ENCODE measurements around the gene RTL10.
A peak's percentile ranks its signal among the peaks of the same experiment; 100 is the strongest.

RTL10 gene

GRCh38 chr22:19863571-19863970 is 8.9 kb upstream of the RTL10 start:
- no peaks in the 10 kb centered on the region for H3K27me3 ChIP-seq (ENCODE audit: insufficient read depth, low read length)
- no peak overlapping the region for H3K4me3 ChIP-seq (ENCODE audit: low read length)
- H3K4me1 ChIP-seq (ENCODE audit: insufficient read depth, low read length), result 0 out of 2 replicates have a peak, but pooled peaks cover 3% of the 10 kb centered on the region
- no peak overlapping the region for H3K27ac ChIP-seq (ENCODE audit: low read length)
- H3K9ac ChIP-seq (ENCODE audit: low read depth, low read length), result no peak overlapping the region
- no peaks in the 10 kb centered on the region for H3K36me3 ChIP-seq (ENCODE audit: insufficient read depth, low read depth, low read length)
- no peaks in the 10 kb centered on the region for H3K9me3 ChIP-seq (ENCODE audit: insufficient read depth, low read depth, low read length)

GRCh38 chr22:19862619-19863246 is 8.1 kb upstream of the RTL10 start:
- H3K4me3 ChIP-seq (ENCODE audit: low read length), result no peak overlapping the region
- no peak overlapping the region for H3K27ac ChIP-seq (ENCODE audit: low read length)
- no peaks in the 10 kb centered on the region for H3K9me3 ChIP-seq (ENCODE audit: insufficient read depth, low read depth, low read length)
- no peaks in the 10 kb centered on the region for H3K36me3 ChIP-seq (ENCODE audit: insufficient read depth, low read depth, low read length)
- no peak overlapping the region for H3K9ac ChIP-seq (ENCODE audit: low read depth, low read length)
- H3K27me3 ChIP-seq (ENCODE audit: insufficient read depth, low read length), result no peaks in the 10 kb centered on the region
- peaks cover 6% of the 10 kb centered on the region; the same call in 1 of the 2 replicates for H3K4me1 ChIP-seq (ENCODE audit: insufficient read depth, low read length)

GRCh38 chr22:19859861-19860510 is 5.3 kb upstream of the RTL10 start:
- no peak overlapping the region for H3K27ac ChIP-seq (ENCODE audit: low read length)
- no peaks in the 10 kb centered on the region for H3K9me3 ChIP-seq (ENCODE audit: insufficient read depth, low read depth, low read length)
- no peaks in the 10 kb centered on the region for H3K36me3 ChIP-seq (ENCODE audit: insufficient read depth, low read depth, low read length)
- H3K9ac ChIP-seq (ENCODE audit: low read depth, low read length), result no peak overlapping the region
- H3K27me3 ChIP-seq (ENCODE audit: insufficient read depth, low read length), result no peaks in the 10 kb centered on the region
- H3K4me1 ChIP-seq (ENCODE audit: insufficient read depth, low read length), result peaks cover 13% of the 10 kb centered on the region; the same call in 1 of the 2 replicates
- H3K4me3 ChIP-seq (ENCODE audit: low read length), result no peak overlapping the region

GRCh38 chr22:19857382-19857781 is 2.7 kb upstream of the RTL10 start:
- Histone ChIP-seq H3K27ac (ENCODE audit: low read length) (no peak overlapping the region), H3K36me3 (ENCODE audit: insufficient read depth, low read depth, low read length) (peaks cover 4% of the 10 kb centered on the region; the same call in 1 of the 2 replicates), H3K4me3 (ENCODE audit: low read length) (no peak overlapping the region), H3K27me3 (ENCODE audit: insufficient read depth, low read length) (no peaks in the 10 kb centered on the region), H3K4me1 (ENCODE audit: insufficient read depth, low read length) (peaks cover 21% of the 10 kb centered on the region; the same call in 1 of the 2 replicates), H3K9ac (ENCODE audit: low read depth, low read length) (no peak overlapping the region), H3K9me3 (ENCODE audit: insufficient read depth, low read depth, low read length) (no peaks in the 10 kb centered on the region)

- H3K36me3 ChIP-seq (ENCODE audit: insufficient read depth, low read depth, low read length), result peaks cover 20% of the 10 kb centered on the region
- peak overlapping the region; percentile 85 for H3K9ac ChIP-seq (ENCODE audit: low read depth, low read length)
- no peaks in the 10 kb centered on the region for H3K9me3 ChIP-seq (ENCODE audit: insufficient read depth, low read depth, low read length)
- peaks cover 21% of the 10 kb centered on the region; the same call in 1 of the 2 replicates for H3K4me1 ChIP-seq (ENCODE audit: insufficient read depth, low read length)
- peak overlapping the region; percentile 94 for H3K4me3 ChIP-seq (ENCODE audit: low read length)
- peak overlapping the region; percentile 10 for H3K27ac ChIP-seq (ENCODE audit: low read length)
- H3K27me3 ChIP-seq (ENCODE audit: insufficient read depth, low read length), result no peaks in the 10 kb centered on the region
Observed at GRCh38 chr22:19855504-19856409, 1.1 kb upstream of the RTL10 start.

GRCh38 chr22:19853879-19854777 is 546 bp downstream of the RTL10 start:
- Histone ChIP-seq H3K9ac (ENCODE audit: low read depth, low read length) (peak overlapping the region; percentile 94), H3K4me1 (ENCODE audit: insufficient read depth, low read length) (peaks cover 21% of the 10 kb centered on the region), H3K9me3 (ENCODE audit: insufficient read depth, low read depth, low read length) (no peaks in the 10 kb centered on the region), H3K4me3 (ENCODE audit: low read length) (peak overlapping the region; percentile 94), H3K27ac (ENCODE audit: low read length) (no peak overlapping the region), H3K27me3 (ENCODE audit: insufficient read depth, low read length) (no peaks in the 10 kb centered on the region), H3K36me3 (ENCODE audit: insufficient read depth, low read depth, low read length) (peaks cover 33% of the 10 kb centered on the region)

GRCh38 chr22:19853058-19853878 is 1.4 kb downstream of the RTL10 start:
- Histone ChIP-seq H3K4me1 (ENCODE audit: insufficient read depth, low read length) (peaks cover 25% of the 10 kb centered on the region), H3K36me3 (ENCODE audit: insufficient read depth, low read depth, low read length) (peaks cover 33% of the 10 kb centered on the region), H3K27ac (ENCODE audit: low read length) (no peak overlapping the region), H3K9me3 (ENCODE audit: insufficient read depth, low read depth, low read length) (no peaks in the 10 kb centered on the region), H3K27me3 (ENCODE audit: insufficient read depth, low read length) (no peaks in the 10 kb centered on the region), H3K4me3 (ENCODE audit: low read length) (peak overlapping the region; percentile 94), H3K9ac (ENCODE audit: low read depth, low read length) (peak overlapping the region; percentile 94)

GRCh38 chr22:19852177-19852781 is 2.4 kb downstream of the RTL10 start:
- H3K27me3 ChIP-seq (ENCODE audit: insufficient read depth, low read length), result no peaks in the 10 kb centered on the region
- H3K9ac ChIP-seq (ENCODE audit: low read depth, low read length), result no peak overlapping the region
- H3K4me3 ChIP-seq (ENCODE audit: low read length), result 0 out of 2 replicates have a peak overlapping the region, but pooled peaks have one; percentile 94

GRCh38 chr22:19851291-19852176 is 3.1 kb downstream of the RTL10 start:
- Histone ChIP-seq H3K9ac (ENCODE audit: low read depth, low read length) (no peak overlapping the region), H3K4me3 (ENCODE audit: low read length) (no peak overlapping the region), H3K27me3 (ENCODE audit: insufficient read depth, low read length) (no peaks in the 10 kb centered on the region), H3K27ac (ENCODE audit: low read length) (no peak overlapping the region), H3K4me1 (ENCODE audit: insufficient read depth, low read length) (peaks cover 18% of the 10 kb centered on the region), H3K36me3 (ENCODE audit: insufficient read depth, low read depth, low read length) (peaks cover 39% of the 10 kb centered on the region), H3K9me3 (ENCODE audit: insufficient read depth, low read depth, low read length) (no peaks in the 10 kb centered on the region)

More at GRCh38 chr22:19852177-19852781, 2.4 kb downstream of the RTL10 start:
- no peaks in the 10 kb centered on the region for H3K9me3 ChIP-seq (ENCODE audit: insufficient read depth, low read depth, low read length)
- no peak overlapping the region for H3K27ac ChIP-seq (ENCODE audit: low read length)
- peaks cover 36% of the 10 kb centered on the region for H3K36me3 ChIP-seq (ENCODE audit: insufficient read depth, low read depth, low read length)
- peaks cover 18% of the 10 kb centered on the region for H3K4me1 ChIP-seq (ENCODE audit: insufficient read depth, low read length)
